ENCODE results near the gene GBGT1. TPM values are rescaled to one million over a fixed set of nuclear protein-coding genes. Genes with fewer than 3 reads are reported as not detected.

The GBGT1 gene
- polyA plus RNA-seq, 1 of the 3 experiments (the other 2 are of a cell fraction): 0.51 TPM

DNA sequence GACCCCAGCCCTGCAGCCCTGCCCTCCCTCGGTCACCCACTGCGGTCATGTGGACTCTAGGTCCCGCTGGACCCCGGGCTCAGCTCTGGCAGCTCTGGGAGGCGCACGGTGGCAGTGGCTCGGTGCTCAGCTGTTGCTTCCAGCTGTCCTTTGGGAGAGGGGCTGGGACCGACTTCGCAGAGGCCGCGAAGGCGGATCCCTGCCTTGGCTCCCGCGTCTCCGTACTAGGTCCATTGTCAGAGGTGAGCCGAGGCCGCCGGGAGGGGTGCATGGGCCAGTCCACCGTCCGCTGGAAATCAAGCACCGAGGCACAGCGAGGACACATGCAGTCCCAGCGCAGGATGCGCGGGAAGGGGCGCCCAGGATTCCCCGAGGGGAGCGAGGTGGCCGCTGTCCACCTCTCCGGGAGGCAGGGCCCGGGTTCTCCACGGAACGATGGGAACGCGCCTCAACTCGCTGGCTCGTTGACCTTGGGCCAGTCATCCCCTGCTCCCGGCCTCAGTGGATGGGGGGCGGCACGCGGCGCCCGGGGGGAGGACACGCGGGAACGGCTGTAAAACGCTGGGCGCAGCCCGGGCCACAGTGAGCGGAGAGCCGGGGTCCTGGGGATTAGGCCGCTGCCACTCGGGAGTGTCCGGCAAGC is 732 bp downstream of the GBGT1 start:
- WGBS (ENCODE audit: low lambda C conversion rate): 94% methylated on average over 41 of the region's 54 CpGs
- Histone ChIP-seq H3K79me2 (ENCODE audit: insufficient read depth) (no peaks in the 10 kb centered on the region), H4K20me1 (ENCODE audit: insufficient read depth) (no peaks in the 10 kb centered on the region), H3K36me3 (replicated peaks in 1 of 2; ENCODE audit: control insufficient read depth in 1 of 2, insufficient read depth in 2 of 2, low read length in 1 of 2) (no peaks in the 10 kb centered on the region), H3K27me3 (ENCODE audit: insufficient read depth) (no peaks in the 10 kb centered on the region), H2AFZ (ENCODE audit: low read depth) (no peak overlapping the region), H3K9me2 (no peaks in the 10 kb centered on the region), H3K27ac (ENCODE audit: low read depth in 2 of 2, low read length in 1 of 2) (no peak overlapping the region), H3K4me1 (ENCODE audit: control insufficient read depth in 1 of 2, insufficient read depth in 2 of 2, low read depth in 1 of 2, low read length in 1 of 2) (peaks cover 0 to 5% of the 10 kb centered on the region in 2 experiments; a peak in 1 of 4 replicates), H3K4me3 (ENCODE audit: low read depth in 2 of 2, low read length in 1 of 2) (no peak overlapping the region; a peak in 1 of 4 replicates), H3F3A (replicated peaks; ENCODE audit: insufficient read depth) (no peaks in the 10 kb centered on the region), H3K9ac (no peak overlapping the region), H3K4me2 (no peak overlapping the region), H3K9me3 (no peaks in the 10 kb centered on the region)
- POLR2A ChIA-PET: no interaction called here
- CTCF ChIA-PET: no interaction called here
- TF ChIP-seq IRF3 (IDR thresholded peaks at IDR 0.05; ENCODE audit: low read depth, low read length): no peak
- TF ChIP-seq EP300 (IDR thresholded peaks at IDR 0.05; ENCODE audit: borderline replicate concordance in 1 of 2, low read depth in 1 of 2, low read length in 1 of 2): no peak
- TF ChIP-seq GATA2 (CRISPR knock-in tag; IDR thresholded peaks at IDR 0.05): no peak
- TF ChIP-seq YY1 (IDR thresholded peaks at IDR 0.05; ENCODE audit: low read depth): no peak
- TF ChIP-seq MXI1 (IDR thresholded peaks at IDR 0.05; ENCODE audit: low read depth, low read length): no peak
- TF ChIP-seq NFIC (IDR thresholded peaks at IDR 0.05; ENCODE audit: borderline replicate concordance): no peak
- DNase-seq: no peak

DNA sequence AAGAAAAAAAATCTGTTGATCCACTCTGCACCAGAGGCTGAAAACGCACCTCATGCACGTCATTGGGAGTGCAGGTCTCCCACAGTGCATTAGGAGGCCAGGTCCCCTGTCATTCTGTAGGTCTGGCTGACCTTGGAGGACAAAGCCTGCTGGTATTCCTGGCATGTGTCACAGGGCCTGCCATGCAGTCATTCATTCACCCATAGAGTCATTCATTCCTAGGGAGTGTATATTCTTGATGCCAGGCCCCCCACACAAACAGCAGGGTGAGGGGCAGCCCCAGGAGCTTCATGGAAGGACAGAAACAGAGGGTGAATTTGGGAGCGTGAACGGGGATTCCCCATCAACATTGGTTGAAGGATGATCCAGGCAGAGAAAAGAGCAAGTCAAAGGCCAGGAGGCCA is 2.2 kb downstream of the GBGT1 start:
- Histone ChIP-seq H4K20me1 (ENCODE audit: insufficient read depth) (no peaks in the 10 kb centered on the region), H3F3A (replicated peaks; ENCODE audit: insufficient read depth) (no peaks in the 10 kb centered on the region), H3K9me3 (no peaks in the 10 kb centered on the region), H3K27me3 (ENCODE audit: insufficient read depth) (no peaks in the 10 kb centered on the region), H3K4me2 (no peak overlapping the region), H3K4me3 (ENCODE audit: low read depth in 2 of 2, low read length in 1 of 2) (no peak overlapping the region), H3K9ac (no peak overlapping the region), H3K79me2 (ENCODE audit: insufficient read depth) (no peaks in the 10 kb centered on the region), H3K4me1 (ENCODE audit: control insufficient read depth in 1 of 2, insufficient read depth in 2 of 2, low read depth in 1 of 2, low read length in 1 of 2) (peaks cover 0 to 5% of the 10 kb centered on the region in 2 experiments; a peak in 1 of 4 replicates), H2AFZ (ENCODE audit: low read depth) (no peak overlapping the region), H3K36me3 (replicated peaks in 1 of 2; ENCODE audit: control insufficient read depth in 1 of 2, insufficient read depth in 2 of 2, low read length in 1 of 2) (no peaks in the 10 kb centered on the region), H3K9me2 (no peaks in the 10 kb centered on the region), H3K27ac (ENCODE audit: low read depth in 2 of 2, low read length in 1 of 2) (no peak overlapping the region)
- DNase-seq: no peak
- ChIA-PET CTCF (interaction anchor here (1.3 to 5.0 kb wide), 3 partner anchors 12 to 107 kb away, joined by 3 to 42 read pairs (median 7); no protein-coding TSS in a partner anchor), POLR2A (no interaction called here)
- WGBS (ENCODE audit: low lambda C conversion rate): 77% methylated on average over 4 of the region's 4 CpGs
- no peak for TF ChIP-seq FOXJ3 (CRISPR knock-in tag; IDR thresholded peaks at IDR 0.05)

GRCh38 chr9:133160742-133161546 is 2.8 kb downstream of the GBGT1 start:
- no peaks in the 10 kb centered on the region for H3K36me3 ChIP-seq (replicated peaks in 1 of 2; ENCODE audit: control insufficient read depth in 1 of 2, insufficient read depth in 2 of 2, low read length in 1 of 2)
- no peak overlapping the region for H3K9ac ChIP-seq
- no peak overlapping the region for H3K4me3 ChIP-seq (ENCODE audit: low read depth in 2 of 2, low read length in 1 of 2)
- no peaks in the 10 kb centered on the region for H3K9me3 ChIP-seq
- no peaks in the 10 kb centered on the region for H3F3A ChIP-seq (replicated peaks; ENCODE audit: insufficient read depth)
- 45% methylated on average over 9 of the region's 9 CpGs for WGBS (ENCODE audit: low lambda C conversion rate)
- no peaks in the 10 kb centered on the region for H3K27me3 ChIP-seq (ENCODE audit: insufficient read depth)
- no peak overlapping the region for H3K27ac ChIP-seq (ENCODE audit: low read depth in 2 of 2, low read length in 1 of 2)
- H3K4me2 ChIP-seq: no peak overlapping the region
- peaks cover 0 to 5% of the 10 kb centered on the region in 2 experiments; a peak in 1 of 4 replicates for H3K4me1 ChIP-seq (ENCODE audit: control insufficient read depth in 1 of 2, insufficient read depth in 2 of 2, low read depth in 1 of 2, low read length in 1 of 2)
- no peaks in the 10 kb centered on the region for H3K79me2 ChIP-seq (ENCODE audit: insufficient read depth)
- DNase-seq: peak; percentile 88
- TF ChIP-seq MXI1 (IDR thresholded peaks at IDR 0.05; ENCODE audit: low read depth, low read length) (peak; percentile 69; the same call in 1 of the 2 replicates), ELF1 (IDR thresholded peaks at IDR 0.05) (no peak), RCOR1 (IDR thresholded peaks at IDR 0.05; ENCODE audit: low read length) (no peak), RAD21 (IDR thresholded peaks at IDR 0.05; ENCODE audit: low read length) (peak; percentile 50; the same call in 1 of the 2 replicates), SMC3 (IDR thresholded peaks at IDR 0.05; ENCODE audit: low read depth, low read length) (peak; percentile 19; the same call in 1 of the 2 replicates)
- TF ChIP-seq, protein P1, sequence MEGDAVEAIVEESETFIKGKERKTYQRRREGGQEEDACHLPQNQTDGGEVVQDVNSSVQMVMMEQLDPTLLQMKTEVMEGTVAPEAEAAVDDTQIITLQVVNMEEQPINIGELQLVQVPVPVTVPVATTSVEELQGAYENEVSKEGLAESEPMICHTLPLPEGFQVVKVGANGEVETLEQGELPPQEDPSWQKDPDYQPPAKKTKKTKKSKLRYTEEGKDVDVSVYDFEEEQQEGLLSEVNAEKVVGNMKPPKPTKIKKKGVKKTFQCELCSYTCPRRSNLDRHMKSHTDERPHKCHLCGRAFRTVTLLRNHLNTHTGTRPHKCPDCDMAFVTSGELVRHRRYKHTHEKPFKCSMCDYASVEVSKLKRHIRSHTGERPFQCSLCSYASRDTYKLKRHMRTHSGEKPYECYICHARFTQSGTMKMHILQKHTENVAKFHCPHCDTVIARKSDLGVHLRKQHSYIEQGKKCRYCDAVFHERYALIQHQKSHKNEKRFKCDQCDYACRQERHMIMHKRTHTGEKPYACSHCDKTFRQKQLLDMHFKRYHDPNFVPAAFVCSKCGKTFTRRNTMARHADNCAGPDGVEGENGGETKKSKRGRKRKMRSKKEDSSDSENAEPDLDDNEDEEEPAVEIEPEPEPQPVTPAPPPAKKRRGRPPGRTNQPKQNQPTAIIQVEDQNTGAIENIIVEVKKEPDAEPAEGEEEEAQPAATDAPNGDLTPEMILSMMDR (IDR thresholded peaks at IDR 0.05): peak; percentile 70
- H2AFZ ChIP-seq (ENCODE audit: low read depth): no peak overlapping the region
- no peaks in the 10 kb centered on the region for H3K9me2 ChIP-seq
- POLR2A ChIA-PET: no interaction called here
- no peaks in the 10 kb centered on the region for H4K20me1 ChIP-seq (ENCODE audit: insufficient read depth)
- CTCF ChIA-PET: interaction anchor here (0.8 to 5.0 kb wide), 6 partner anchors 11 to 139 kb away, joined by 3 to 42 read pairs (median 8); no protein-coding TSS in a partner anchor
